Panc1 (cell line): ENCODE results near the gene MEIS2. TPM values are rescaled to one million over a fixed set of nuclear protein-coding genes. Genes with fewer than 3 reads are reported as not detected.

Experiments used
- ATAC-seq: fragments of 200-7000 bp; cut with Tn5 transposase; 2 replicates; pipeline ENCODE4 v1.9.1; 2020; ENCODE audit warnings: mild to moderate bottlenecking, moderate library complexity
- BruUV-seq: library from RNA; stranded (reverse); fragments of 400-500 nt; replicated peaks from 2 replicates; lab custom pipeline; 2021; lab: Mats Ljungman, UMichigan
- CTCF ChIA-PET: fragments of 300-600 bp; sonication (Branson Sonifier 250); formaldehyde crosslinking; loops from one replicate; lab custom pipeline; 2022; ENCODE audit warnings: antibody characterized with exemption; lab: Charles Lee
- POLR2A ChIA-PET: fragments of 300-600 bp; sonication (Branson Sonifier 250); formaldehyde crosslinking; loops from one replicate; lab custom pipeline; 2022; ENCODE audit warnings: antibody characterized with exemption; lab: Charles Lee
- DNase-seq: peaks from one replicate; pipeline ENCODE4 v3.0.0-alpha.2; 2010; ENCODE audit warnings: low read depth, low spot score
- H3K27ac ChIP-seq: 2 replicates; pipeline ENCODE4 v1.5.1; 2011; ENCODE audit warnings: mild to moderate bottlenecking, low read length, inconsistent platforms
- H3K27me3 ChIP-seq: fragments of 200-500 bp; sonication (Bioruptor generic); 2 replicates; pipeline ENCODE4 v1.6.0; 2014; ENCODE audit warnings: low read length, inconsistent platforms; ENCODE audit not compliant: control insufficient read depth, insufficient read depth
- H3K36me3 ChIP-seq: fragments of 200-500 bp; sonication (Bioruptor generic); 2 replicates; pipeline ENCODE4 v1.5.1; 2014; ENCODE audit warnings: inconsistent platforms, mild to moderate bottlenecking, low read length, moderate library complexity; ENCODE audit not compliant: control insufficient read depth, insufficient read depth
- H3K4me1 ChIP-seq: 2 replicates; pipeline ENCODE4 v1.5.1; 2011; ENCODE audit warnings: inconsistent platforms, mild to moderate bottlenecking, low read length, moderate library complexity; ENCODE audit not compliant: control insufficient read depth, insufficient read depth
- H3K4me3 ChIP-seq, 2 experiments: 2 replicates each; pipeline ENCODE4 v1.5.1; 2011 to 2012; ENCODE audit warnings: low read depth in 2 of 2, low read length in 2 of 2, mild to moderate bottlenecking in 2 of 2, inconsistent platforms in 1 of 2, moderate library complexity in 1 of 2
- H3K9me3 ChIP-seq: fragments of 200-500 bp; sonication (Bioruptor generic); 2 replicates; pipeline ENCODE4 v1.5.1; 2014; ENCODE audit warnings: low read depth, mild to moderate bottlenecking, inconsistent platforms, low read length, moderate library complexity; ENCODE audit not compliant: control insufficient read depth, insufficient read depth
- CTCF ChIP-seq: fragments of 450-650 bp; IDR thresholded peaks from 2 replicates; pipeline ENCODE4 v1.5.1; 2017; ENCODE audit warnings: mild to moderate bottlenecking
- POLR2AphosphoS5 ChIP-seq: IDR thresholded peaks from 2 replicates; pipeline ENCODE4 v1.6.1; 2012; ENCODE audit warnings: mild to moderate bottlenecking, low read depth, low read length, moderate library complexity
- REST ChIP-seq, 2 experiments: IDR thresholded peaks; 2 replicates each; pipeline ENCODE4 v1.6.1; 2011 to 2012; ENCODE audit warnings: low read depth in 2 of 2, control low read depth in 1 of 2, low read length in 1 of 2, mild to moderate bottlenecking in 1 of 2, moderate library complexity in 1 of 2; ENCODE audit not compliant: insufficient read depth in 1 of 2
- SIN3A ChIP-seq: IDR thresholded peaks from 2 replicates; pipeline ENCODE4 v1.6.1; 2012; ENCODE audit warnings: low read depth, mild to moderate bottlenecking, low read length, moderate library complexity, borderline replicate concordance; ENCODE audit not compliant: insufficient read depth
- TCF7L2 ChIP-seq: IDR thresholded peaks from 2 replicates; pipeline ENCODE4 v1.6.1; 2011; ENCODE audit warnings: mild to moderate bottlenecking, low read depth, low read length, inconsistent platforms
- in situ Hi-C: cut with HindIII; loops from 2 replicates; pipeline ENCODE4 v1.10.0; 2016; ENCODE audit warnings: low sequenced_read_pairs, low pct_unique_long_range_greater_than_20kb
- intact Hi-C: fragments of 100-400 bp; cut with micrococcal nuclease; formaldehyde crosslinking; loops from one replicate; pipeline ENCODE4 v1.10.0; 2022; ENCODE audit not compliant: unreplicated experiment
- total RNA-seq: library from RNA; stranded (reverse); gene quantifications from one replicate; pipeline ENCODE4 v1.2.1, GENCODE V29; 2021; ENCODE audit not compliant: unreplicated experiment

The MEIS2 gene
- total RNA-seq, 1 experiment from 2014 or later: 9.3 TPM

- DNase-seq: no peak
- ChIA-PET POLR2A (no interaction called here), CTCF (interaction anchor here (0.6 to 1.3 kb wide), 3 partner anchors 249 to 635 kb away, joined by 3 to 4 read pairs (median 3); no protein-coding TSS in a partner anchor)
- TF ChIP-seq SIN3A (no peak), REST (IDR thresholded peaks at IDR 0.05; ENCODE audit: insufficient read depth in 1 of 2, low read depth in 2 of 2, low read length in 1 of 2) (no peak), TCF7L2 (no peak), POLR2AphosphoS5 (no peak), CTCF (no peak)
- in situ Hi-C loops (no loop called here), intact Hi-C loops (loop anchor here (5.0 to 10.0 kb wide), 2 partner anchors 251 to 752 kb away; no protein-coding TSS in a partner anchor)
- Histone ChIP-seq H3K27ac (no peak overlapping the region), H3K4me1 (no peaks in the 10 kb centered on the region; the same call in 1 of the 2 replicates), H3K27me3 (peaks cover 2% of the 10 kb centered on the region; the same call in 1 of the 2 replicates), H3K9me3 (no peaks in the 10 kb centered on the region), H3K36me3 (no peaks in the 10 kb centered on the region), H3K4me3 (no peak overlapping the region)
- ATAC-seq: no peak
- BruUV-seq: no TSS peak
These were observed 32.6 kb upstream of the MEIS2 start for GRCh38 chr15:37132826-37133417.

- intact Hi-C loops (loop anchor here (5.0 to 10.0 kb wide), 2 partner anchors 249 to 753 kb away; no protein-coding TSS in a partner anchor), in situ Hi-C loops (no loop called here)
- H3K4me1 ChIP-seq: no peaks in the 10 kb centered on the region; the same call in 1 of the 2 replicates
- BruUV-seq: no TSS peak
- H3K27ac ChIP-seq: no peak overlapping the region
- ChIA-PET POLR2A (no interaction called here), CTCF (no interaction called here)
- DNase-seq: no peak
- no peaks in the 10 kb centered on the region for H3K9me3 ChIP-seq
- ATAC-seq: no peak
- H3K4me3 ChIP-seq: no peak overlapping the region
- no peaks in the 10 kb centered on the region for H3K36me3 ChIP-seq
- TF ChIP-seq POLR2AphosphoS5 (no peak), TCF7L2 (no peak), REST (IDR thresholded peaks at IDR 0.05; ENCODE audit: insufficient read depth in 1 of 2, low read depth in 2 of 2, low read length in 1 of 2) (no peak), SIN3A (no peak), CTCF (no peak)
- H3K27me3 ChIP-seq: peaks cover 2% of the 10 kb centered on the region; the same call in 1 of the 2 replicates
These were observed 31.3 kb upstream of the MEIS2 start for GRCh38 chr15:37131621-37132020.
